IPS-NIHi11 (cell line): ENCODE measurements around the gene KLF3.

Source experiments
- DNase-seq: peaks from one replicate; pipeline ENCODE4 v3.0.0; 2012; ENCODE audit warnings: mixed read lengths, low spot score

The KLF3 gene

DNA sequence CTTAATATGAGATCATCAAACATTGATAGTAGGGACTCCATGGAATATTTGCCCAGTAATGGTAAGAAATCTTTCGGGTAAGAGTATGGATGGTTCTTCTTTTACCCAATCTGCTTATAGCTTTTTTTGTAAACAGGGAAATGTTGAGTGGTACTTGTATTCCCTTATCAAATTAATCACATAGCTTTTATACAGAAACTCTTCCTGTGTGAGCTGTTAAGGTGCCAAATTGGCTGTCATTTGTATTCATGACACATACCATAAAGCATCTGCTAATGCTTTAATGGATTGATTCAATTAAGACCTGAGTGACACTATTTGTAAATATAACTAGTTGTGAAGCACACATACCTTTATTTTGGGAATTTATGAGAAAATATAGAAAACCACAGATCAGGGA lies 34.2 kb downstream of the KLF3 start:
- DNase-seq, result no peak

DNA sequence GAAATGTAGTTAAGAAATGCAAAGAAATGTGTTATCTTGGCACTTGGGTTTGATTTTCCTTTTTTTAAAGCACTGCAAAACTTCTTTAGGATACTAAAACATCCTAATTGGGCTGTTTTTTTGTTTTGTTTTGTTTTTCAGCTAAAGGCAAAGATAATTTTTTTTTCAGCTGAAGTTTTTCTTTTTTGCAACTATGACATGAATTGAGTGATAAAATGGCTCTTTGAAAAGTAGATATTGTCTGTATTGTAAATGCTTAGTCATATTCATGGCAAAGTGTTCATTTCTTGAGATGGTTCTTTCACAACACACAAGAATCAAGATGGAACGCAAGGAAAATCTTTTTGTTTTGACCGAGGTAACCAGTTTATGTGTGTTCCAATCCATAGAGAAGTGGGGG lies 35.1 kb downstream of the KLF3 start:
- DNase-seq, result no peak

DNA sequence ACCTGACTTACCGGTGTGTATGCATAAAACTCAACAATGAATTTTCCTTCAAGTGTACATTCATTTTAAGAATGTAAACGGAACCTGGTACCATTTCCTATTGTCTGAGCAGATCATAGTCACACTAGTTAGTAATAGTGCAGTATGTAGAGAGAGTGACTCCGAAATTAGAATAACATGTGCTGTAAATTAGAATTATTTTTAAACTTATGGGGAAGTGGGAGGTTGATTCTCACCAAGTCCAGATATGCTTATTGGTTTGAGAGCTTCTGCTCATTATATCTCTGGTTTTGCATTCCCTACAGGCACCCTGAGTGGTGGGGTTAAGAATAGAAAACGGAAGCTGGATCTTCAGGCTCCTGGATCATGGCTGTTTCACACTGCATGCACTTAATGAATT lies 39.6 kb downstream of the KLF3 start:
- DNase-seq, result no peak

DNA sequence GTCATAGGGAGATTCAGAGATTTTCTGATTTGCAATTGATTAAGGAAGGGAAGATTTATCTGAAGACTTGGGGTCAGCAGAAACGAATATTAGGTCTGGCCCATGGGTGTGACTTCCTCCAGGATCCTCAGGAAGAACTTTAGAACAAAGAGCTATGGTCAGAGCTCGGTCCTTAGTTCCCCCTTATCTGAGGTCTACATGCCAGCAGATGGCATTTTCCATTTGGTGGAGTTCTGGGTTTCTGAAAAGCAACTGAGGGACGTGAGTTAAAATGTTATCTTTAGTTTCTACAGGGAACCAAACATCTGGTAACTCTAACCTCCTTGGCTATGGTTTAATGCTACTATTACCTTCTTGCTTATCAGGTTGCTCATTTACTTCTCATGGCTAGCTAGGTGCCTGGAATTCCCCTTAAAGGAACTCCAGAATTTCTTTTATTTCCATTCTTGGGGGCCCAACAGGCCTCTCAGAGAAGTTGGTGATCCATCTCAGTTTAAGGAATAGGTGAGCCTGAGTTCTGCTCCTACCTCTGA lies 40.7 kb downstream of the KLF3 start:
- no peak for DNase-seq

DNA sequence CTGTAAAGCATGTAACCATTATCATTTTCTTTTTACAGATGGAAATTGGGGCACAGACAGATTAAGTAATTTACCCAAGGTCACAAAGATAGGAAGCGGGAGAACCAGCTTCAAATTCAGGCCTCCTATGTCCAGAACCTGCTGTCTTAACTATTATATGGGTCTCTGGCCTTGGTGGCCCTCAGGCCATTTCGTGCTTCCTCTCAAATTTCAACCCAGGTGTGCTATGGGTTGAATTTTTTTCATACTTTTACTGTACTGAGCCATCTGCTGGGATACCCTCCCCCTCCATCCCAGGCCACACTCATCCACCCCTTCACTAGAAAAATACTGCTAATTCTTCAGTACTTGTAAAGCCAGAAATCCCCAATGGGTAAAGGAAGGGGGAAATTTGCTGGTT lies 42.3 kb downstream of the KLF3 start:
- no peak for DNase-seq

DNA sequence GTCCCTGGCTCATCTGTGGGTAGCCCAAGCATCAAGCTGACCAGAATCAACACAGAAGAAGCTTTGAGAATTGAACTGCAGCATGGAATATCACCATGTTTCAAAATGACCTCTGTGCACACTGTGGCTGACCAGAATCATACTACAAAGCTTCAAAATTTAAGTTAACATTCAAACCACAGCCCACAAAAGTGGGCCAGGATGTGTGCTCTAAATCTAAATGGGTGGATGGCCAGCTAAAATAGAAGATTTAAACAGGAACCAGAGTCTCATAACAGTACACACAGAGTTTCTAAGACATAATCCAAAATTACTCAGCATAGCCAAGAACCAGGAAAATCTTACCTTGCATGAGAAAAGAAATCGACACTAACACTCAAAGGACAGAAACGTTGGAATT lies 46.1 kb downstream of the KLF3 start:
- no peak for DNase-seq

DNA sequence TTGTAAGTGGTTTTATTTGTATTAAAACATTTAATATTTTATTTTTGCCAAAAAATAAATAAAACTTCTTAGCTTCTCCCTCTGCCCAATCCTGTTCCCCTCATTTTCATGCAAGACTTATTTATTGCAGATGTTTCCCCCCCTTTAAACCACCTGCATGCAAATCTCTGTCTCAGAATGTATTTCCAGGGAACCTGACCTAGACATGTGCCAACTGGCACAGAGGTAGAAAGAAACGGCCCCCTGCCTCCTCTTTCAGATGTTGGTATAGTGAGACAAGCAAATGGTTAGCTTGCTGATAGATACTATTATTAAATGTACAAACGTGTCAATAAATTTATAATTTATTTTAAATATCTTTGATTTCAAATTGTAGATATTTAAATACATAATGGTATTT lies 47.1 kb downstream of the KLF3 start:
- no peak for DNase-seq

DNA sequence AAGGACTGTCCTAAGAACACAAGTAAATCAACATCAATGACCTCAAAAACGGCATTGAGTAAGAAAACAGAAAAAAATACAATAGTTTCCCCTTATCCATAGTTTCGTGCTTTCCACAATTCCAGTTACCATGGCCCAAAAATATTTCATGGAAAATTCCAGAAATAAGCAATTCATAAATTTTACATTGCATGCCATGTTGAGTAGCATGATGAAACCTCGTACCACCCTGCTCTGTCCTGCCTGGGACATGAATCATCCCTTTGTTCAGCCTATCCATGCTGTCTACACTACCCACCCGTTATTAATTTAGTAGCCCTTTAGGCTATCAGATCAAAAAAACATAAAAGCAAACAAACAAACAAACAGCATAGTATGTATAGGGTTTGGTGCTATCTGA lies 51.1 kb downstream of the KLF3 start:
- no peak for DNase-seq

DNA sequence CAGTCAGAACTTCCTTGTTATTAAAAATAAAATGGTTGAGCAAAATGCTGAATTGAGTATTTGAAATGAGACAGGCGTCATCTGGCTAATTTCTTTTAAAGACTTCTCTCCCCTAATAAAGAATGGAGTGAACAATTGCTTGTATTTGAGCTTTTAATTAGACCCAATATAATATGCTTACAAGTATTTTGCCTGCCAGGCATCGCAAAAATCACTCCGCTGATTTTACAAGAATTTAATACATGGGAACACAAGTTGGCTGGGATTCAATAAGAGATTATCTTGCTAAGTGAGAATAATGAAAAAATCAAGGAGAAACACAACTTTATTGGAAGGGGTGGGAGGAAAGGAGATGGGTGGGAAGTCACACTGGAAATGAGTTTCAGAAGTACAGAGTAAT lies 52.3 kb downstream of the KLF3 start:
- DNase-seq, result no peak

DNA sequence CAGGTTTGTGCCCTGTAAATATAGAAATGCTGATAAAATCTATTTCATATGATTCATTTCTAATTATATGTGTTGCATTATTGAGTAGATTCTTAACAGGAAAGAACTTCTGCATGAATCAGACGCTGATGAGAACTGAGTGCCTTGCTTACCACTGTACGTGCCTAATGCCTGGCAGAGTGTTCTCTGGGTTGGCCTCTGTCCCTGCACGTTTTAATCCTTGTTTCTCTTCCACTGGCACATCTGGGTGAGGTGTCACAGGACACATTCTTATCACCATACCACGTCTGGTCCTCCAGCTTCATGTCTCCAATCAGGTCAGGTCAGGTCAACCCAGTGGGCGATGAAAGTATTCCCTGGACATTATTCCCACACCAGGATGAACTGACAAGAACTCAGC lies 53.6 kb downstream of the KLF3 start:
- no peak for DNase-seq

DNA sequence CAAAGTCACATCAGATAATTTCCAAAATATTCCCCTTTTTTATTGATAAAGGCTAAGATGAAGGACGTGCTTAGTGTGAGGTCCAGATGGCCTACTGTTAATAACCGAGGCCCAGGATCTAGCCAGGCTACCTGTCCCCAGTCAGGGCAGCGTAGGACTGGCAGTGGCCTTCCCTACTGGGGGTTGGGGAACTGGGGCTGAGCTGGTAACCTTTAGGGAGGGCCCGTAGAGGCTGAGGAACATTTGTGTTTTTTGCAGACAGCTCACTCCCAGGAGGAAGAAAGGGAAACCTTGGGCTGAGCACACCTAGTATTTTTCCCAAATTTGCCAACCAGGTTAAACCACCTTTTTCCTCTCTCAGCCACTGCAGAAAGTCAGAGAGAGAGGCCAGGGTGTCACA lies 59.1 kb downstream of the KLF3 start:
- no peak for DNase-seq

DNA sequence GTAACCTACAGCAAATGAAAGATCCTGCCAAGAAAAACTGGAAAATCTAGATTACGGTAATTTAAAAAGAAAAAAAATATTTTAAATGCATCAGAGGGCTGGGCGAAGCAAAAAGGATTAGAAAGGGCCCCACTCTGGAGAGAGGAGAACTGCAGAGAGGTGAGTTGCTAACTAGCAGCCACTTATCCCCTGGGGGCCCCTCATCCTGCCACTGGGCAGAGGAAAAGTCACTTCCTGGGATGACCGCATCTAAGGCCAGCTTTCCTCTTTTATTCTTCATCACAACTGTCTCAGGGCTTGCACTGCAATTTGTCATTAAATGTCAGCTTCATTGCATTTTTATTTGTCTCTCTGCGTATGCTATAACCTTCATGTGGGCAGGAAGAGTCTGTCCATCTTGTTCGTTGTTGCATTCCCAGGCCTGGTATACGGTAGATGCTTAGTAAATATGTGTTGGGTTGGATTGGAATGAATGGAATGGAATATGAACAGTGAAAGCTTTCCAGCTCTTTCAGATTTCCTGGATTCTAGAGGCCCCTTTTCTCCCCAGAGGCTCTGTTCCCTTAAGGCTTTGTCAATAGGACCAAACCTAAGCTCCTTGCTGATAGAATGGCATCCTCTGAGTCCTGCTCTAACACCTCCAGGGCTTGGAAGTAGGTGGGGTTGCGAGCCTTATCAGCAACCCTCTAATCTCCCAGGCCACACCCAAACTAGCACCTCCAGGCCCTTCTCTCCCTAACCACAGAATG lies 59.9 kb downstream of the KLF3 start:
- DNase-seq, result no peak

DNA sequence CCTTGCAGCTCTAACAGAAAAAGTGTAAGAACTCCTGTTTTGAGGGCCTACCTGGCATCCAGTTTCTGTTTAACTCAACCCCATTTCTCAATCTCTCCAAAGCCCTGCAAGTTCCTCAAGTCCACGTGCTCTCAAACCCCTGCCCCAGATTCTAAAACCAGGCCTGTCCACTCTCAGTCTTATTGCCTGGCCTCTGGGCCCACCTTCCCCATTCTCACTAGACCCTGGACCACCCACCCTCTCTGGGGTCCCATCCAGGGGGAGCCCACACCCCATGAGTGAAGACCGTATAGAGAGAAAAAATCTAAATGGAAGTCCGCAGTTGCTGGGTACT lies 60.4 kb downstream of the KLF3 start:
- DNase-seq, result no peak

DNA sequence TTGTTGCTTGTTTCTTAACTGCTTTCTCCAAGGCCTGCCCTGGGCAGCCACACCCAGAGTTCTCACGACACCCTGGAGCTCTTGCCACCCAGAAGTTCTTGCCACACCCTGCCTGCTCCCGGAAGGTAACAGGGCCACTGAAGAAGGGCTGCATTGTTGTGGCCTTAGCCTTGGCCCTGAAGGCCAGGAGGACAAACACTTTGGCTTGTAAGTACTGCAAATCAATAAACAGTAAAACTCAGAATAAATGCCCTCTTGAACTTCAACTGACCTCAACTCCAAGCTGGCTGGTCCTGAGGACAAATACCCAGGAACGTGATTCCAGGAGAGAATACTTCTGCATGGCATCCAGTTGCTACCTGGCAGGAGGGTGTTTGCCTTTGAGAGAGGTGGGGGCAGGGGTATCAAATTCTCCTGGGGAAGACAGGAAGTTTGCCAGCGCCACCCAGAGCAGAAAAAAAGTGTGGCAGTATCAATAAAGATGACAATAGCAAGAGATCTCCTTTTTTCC lies 64.7 kb downstream of the KLF3 start:
- DNase-seq, result peak; percentile 51

DNA sequence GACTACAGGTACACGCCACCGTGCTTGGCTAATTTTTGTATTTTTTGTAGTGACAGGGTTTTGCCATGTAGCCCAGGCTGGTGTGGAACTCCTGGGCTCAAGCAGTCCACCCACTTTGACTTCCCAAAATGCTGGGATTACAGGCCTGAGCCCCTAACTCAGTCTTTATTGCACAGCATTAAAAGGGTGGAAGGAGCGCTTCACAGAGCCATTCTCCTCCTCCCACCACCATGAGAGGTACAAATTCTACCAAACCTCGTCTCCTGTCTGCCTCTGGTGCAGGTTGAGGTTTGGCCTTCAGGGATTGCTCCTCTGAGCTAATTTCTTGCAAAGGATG lies 66.5 kb downstream of the KLF3 start:
- DNase-seq, result no peak

DNA sequence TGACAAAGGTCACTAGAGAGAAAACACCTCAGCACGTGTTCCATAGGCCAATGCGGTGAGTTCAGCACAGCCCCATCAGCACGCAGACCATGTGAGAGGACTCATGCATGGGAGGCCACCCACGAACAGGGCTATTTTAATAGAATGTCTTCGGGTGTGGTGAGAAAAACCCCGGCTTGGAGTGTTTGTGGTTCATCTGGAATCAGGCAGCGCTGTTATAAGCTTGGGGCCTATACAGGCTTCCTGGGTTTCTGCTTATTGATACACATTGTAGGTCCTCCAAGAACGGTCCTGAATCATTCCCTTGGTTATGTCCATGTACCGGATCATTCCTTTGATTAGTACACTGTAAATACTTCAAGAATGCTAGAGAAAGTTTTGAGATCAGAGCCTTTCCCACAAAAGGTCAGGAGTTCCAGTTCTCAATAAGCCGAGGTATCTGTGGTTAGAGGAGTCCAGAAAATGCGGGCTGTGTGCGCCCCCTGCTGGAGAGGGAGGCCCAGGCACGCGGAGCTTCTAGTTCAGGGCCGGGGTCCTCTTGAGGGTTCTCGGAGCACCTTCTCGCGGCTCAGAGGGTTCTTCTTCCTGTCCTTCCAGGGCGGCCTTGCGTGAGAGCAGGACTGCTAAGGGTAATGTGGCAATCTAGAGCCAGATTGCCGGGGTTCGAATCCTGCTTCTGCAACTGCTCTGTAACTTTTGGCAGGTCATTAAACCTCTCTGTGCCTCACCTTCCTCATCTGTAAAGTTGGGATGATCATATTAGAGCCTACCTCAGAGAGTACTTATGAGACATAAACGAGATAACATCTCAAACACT lies 67.0 kb downstream of the KLF3 start:
- peak; percentile 84 for DNase-seq

DNA sequence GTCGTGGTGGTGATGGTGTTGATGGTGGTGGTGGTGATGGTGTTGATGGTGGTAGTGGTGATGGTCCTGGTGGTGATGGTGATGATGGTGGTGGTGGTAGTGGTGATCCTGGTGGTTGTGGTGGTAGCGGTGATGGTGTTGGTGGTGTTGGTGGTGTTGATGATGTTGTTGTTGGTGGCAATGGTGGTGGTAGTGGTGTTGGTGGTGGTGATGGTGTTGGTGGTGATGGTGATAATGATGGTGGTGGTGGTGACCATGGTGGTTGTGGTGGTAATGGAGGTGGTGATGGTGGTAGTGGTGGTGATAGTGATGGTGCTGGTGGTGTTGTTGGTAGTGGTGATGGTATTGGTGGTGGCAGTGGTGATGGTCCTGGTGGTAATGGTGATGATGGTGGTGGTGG lies 69.7 kb downstream of the KLF3 start:
- no peak for DNase-seq

DNA sequence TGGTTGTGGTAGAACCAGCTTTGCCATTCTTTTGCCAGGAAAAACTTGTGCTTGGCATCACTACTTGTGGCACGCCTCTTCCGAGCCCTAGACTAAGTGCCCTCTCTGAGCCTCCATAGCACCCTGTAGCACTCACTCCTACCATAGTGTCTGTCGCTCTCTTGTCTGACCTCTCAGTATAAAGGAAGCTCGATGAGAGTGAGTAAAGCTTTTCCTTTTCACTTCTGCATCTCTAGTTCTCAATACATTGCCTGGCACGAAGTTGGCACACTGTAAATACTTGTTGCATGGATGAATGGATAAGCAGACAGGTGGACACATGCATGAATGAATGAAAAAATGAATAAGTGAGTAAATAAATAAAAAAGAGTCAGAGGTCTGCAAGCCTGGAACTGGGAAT lies 70.4 kb downstream of the KLF3 start:
- DNase-seq, result no peak

DNA sequence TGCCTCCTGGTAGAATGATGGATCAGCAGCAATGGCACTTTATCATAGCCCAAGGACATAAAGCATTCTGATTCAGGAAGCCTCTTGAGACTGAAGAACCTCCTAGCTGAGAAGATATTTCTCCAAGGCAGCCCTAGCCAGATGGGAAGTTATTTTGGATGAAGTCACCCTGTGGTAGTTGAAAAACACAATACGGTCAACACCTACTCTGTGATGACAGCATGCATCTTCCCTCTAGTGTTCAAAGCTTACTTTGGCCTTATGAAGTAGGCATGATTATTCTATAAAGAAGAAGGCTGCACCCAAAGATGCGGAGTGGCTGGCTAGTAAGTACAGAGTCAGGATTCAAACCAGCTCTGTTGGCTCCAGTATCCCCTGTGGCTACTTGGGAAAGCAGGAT lies 70.9 kb downstream of the KLF3 start:
- no peak for DNase-seq

DNA sequence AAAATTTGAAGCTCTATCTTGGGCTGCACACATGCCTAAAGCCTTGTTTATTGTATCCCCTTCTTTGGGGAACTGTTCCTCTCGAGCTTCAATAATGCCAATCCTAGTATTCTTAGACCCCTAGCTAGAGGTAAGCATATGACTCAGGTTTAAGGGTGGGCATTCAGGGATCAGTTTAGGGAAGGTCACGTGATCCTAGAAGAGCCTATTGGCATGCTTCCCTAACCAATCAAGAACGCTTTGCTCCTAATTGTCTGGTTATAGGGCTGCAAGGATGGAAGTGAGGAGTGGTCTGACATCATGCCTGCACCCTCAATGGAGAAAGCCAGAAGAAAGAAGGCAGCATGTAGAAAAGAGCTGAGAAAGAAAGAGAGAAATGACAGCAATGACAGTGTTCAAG lies 71.9 kb downstream of the KLF3 start:
- DNase-seq, result no peak

DNA sequence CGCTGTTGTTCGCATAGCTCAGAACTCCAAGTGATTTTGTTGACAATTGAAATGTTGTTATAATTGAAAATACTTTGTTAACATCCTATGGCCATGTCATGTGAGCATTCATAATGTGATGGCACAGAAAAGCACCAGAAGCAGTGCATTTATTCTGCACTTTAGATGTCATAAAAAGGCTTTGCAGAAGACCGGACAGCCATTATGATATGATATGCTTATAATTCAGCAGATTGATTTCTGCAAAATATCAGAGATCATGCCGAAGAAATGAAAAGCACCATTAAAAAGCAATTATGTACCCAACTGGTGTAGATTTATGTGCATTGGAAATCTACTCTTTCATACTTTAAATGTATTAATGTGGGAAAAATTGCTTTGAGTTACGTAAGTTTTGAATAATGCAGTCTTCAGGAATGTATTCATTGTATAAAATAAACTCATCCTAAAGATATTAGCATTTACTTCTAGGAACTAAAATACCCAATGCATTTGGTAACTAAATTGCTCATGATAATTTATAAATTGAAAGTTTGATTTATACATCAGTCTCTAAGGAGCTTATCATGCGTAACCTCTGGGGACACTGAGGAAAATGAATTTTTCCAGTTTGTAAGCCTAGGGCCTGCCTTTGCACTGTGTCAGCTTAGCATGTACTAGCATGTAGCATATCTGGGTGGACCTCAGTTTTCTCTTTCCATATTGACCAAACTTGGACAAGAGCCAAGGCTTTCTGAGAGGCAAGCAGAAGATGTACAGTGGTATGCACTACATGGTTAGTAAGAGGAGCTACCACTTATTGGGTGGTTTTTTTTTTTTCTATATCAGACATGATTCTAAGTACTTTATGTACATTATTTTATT lies 75.2 kb downstream of the KLF3 start:
- DNase-seq, result no peak

DNA sequence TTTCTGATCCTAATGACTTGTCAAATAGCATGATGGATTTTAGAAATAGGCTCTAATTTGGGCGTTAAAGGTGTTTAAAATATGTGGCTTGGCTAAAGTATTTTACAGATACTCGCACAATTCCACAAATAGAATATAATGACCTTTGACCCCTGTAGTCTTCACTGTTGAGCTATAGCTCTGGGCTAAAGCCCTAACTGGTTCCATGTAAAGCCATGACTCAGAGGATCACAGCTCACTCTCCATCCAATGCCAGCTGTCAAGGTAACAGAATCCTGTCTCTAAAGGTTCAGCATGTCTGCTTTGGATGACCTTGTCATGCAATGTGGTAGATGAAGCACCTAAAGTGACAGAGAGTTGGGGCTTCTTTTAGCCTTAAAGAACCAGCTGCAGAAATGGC lies 76.3 kb downstream of the KLF3 start:
- no peak for DNase-seq

DNA sequence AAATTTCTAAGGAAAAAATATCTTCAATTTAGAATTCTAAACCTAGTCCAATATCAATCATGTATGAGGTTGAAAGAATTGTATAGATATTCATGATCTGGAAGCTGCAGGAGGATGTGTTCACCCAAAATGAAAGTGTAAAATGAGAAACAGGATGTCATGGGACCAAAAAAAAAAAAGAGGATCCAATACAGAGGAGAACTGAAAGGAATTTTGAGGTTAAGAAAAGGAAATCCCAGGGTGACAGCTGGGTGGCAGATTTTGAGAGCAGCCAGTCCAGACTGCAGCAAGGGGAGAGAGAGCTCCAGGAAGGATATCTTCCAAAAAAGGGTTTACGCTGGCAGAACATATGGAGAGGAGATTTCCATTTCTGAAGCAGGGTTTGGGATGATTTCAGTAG lies 79.9 kb downstream of the KLF3 start:
- DNase-seq, result no peak
